ENCODE data around the gene YJEFN3.

Gene YJEFN3

DNA sequence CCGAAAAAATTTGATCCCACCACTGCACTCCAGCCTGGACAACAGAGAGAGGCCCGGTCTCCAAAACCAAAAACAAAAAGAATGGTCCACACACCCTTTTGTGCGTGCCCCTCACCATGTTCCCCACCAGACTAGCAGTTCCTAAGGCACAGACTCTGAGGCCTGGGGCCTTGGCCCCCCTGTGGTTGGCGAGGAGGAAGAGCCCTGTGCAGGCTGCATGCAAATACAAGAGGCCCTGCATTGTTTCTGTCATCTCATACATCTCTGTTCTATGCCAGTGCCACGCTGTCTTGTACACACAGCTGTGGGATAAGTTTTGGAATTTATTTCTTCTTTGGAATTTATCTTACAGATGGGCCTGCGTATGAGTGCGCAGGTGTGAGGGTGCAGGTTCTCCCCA is 4.7 kb upstream of the YJEFN3 start:
- no peak for DNase-seq

DNA sequence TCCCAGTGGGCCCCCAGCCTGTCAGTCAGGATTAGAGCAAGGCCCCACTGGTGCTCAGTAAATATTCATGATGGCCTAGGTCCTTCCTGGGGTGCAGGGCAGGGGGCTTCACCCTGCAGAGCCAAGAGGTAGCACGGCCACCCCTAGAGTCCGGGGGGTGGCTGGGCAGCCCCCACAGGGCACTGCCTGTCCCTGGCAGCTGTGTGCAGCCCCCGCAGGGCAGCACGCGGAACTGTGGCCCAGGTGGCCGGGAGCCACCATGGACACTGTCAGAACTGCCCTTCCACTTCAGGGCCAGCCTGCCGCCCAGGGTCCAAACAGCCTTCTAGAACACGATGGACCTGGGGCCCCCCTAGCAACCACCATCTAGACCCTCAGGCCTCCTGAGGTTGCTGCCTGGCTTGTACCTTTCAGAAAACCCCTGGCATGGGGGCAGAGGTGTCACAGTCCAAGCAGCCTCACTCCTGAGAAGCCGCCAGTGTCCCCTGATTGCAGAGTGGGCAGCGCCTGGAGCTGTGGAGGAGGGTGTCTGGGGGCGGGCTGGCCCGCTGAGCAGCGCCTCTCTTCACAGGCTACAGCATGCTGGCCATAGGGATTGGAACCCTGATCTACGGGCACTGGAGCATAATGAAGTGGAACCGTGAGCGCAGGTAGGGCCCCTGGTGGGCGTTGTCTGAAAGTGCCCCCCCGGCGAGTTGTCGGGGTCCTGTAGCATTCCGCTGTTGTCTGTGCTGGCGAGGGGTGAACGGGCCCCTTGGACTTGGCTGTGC is 2.9 kb upstream of the YJEFN3 start:
- DNase-seq = no peak

DNA sequence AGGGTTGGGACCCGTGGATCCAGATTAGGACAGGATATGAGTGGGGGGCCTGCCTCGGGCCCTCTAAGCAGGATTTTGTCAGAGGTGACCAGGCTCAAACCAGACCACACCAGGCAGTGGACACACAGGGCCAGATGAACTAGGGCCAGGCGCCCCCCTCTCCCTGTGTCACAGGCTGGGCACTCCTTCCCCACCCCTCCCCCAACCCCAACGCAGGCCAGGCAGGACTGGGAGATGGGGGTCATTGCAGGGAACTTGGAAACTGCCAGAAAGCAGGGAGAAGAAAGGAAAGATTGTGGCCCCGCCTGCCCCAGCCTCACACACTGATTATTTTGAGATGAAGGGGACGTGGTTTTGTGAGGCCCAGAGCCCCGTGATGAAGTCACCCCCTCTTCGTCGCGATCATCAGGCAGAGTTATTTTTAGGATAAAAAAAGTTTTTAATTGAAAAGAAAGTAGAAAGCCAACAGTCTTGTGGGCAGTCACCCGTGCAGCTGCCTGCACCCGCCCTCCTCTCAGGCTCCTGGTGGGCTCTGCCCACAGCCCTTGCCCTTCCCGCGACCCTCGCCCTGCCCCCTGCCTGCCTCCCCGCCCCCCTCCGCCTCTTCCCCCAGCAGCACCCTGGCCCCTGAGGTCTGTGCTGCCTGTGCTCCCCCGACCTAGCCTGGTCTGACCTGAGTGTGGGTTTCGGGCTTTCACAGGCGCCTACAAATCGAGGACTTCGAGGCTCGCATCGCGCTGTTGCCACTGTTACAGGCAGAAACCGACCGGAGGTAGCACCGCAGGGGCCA is 1.9 kb upstream of the YJEFN3 start:
- DNase-seq = no peak

DNA sequence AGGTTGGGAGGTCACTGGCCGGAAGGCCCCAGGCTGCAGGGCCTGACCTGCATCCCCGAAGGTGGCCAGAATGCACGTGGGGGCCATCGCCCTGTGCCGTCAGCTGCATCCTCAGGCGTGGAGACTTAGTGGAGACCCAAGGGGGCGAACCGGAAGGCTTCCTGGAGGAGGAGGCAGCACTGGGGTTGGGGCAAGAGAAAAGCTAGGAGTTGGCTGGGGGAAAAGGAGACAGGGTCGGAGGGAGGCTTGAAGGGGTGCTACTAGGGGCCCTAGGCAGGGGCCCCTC is 1.4 kb upstream of the YJEFN3 start:
- no peak for DNase-seq

DNA sequence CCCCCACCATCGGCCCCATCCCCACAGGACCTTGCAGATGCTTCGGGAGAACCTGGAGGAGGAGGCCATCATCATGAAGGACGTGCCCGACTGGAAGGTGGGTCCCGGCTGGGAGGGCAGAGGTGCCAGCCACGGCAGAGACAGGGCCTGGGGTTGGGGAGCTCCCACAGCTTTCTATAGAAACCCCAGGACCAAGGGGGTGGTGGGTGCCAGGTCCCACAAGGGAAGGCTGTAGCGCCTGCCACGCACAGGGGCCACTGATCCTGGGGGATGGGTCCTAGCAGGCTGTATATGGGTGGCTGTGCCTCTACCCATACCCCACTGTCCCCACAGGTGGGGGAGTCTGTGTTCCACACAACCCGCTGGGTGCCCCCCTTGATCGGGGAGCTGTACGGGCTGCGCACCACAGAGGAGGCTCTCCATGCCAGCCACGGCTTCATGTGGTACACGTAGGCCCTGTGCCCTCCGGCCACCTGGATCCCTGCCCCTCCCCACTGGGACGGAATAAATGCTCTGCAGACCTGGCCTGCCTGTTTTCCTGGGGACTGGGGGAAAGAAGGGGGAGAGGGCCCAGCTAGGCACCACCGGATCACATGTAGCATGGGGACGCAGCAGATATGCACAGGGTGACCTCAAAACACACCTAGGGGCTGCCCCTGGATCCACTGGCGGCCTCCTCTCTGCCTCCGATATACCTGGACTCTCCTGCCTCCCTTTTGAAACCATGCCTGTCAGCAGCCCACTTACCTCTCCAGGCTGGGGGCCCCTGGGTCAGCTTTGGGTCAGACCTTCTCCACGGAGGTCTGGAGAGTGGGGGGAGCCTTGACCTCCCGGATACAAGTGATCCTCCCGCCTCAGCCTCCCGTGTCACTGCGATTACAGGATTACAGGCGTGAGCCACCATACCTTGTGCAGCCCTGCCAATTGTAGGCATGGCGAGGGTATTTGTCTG is 761 bp upstream of the YJEFN3 start:
- no peak for DNase-seq

DNA sequence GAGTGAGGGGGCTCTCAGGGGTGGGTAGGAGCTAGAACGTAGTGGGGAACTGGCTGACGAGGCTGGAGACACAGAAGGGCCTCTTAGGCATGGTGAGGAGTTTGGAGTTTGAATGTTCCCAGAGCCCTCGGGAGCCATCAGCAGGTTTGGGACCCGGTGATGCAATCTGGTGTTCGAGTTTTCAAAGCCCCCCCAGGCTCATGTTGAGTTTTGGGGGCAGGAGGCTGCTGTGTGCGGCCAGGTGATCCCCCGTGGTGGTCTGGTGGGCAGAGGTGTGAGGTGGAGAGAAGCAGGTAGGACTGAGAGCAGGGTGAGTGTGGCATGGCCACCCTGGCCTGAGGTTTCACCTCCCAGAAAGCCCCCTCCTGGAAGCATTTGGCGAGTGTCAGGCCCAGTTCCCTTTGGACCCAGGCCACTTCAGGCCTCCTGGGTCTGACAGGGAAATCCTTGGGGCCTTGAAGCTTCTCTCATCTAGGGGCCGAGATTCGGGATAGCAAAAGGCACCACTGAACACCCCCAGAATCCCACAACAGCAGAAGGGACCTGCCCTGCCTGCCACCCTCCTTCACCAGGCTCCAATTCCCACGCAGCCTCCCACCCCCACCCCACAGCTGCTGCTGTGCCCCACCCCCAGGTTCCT is 1.2 kb downstream of the YJEFN3 start:
- DNase-seq = no peak

DNA sequence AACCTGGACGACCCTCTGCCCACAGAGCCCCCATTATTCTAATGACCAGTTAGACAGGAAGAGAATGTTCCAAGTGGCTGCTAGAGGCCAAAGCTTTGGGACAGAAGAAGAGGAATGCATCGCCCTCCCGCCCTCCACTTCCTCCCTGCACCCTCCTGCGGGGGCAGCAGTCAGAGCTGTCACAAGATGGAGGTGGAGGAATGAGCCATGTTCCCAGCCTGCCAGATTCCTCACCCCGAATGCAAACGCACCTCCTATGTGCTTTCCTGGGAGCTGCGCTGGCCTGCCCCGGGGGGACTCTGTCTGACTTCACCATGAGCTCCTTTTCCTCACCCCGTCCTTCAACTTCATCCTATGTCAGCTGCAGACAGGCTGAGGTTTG is 1.7 kb downstream of the YJEFN3 start:
- no peak for DNase-seq

DNA sequence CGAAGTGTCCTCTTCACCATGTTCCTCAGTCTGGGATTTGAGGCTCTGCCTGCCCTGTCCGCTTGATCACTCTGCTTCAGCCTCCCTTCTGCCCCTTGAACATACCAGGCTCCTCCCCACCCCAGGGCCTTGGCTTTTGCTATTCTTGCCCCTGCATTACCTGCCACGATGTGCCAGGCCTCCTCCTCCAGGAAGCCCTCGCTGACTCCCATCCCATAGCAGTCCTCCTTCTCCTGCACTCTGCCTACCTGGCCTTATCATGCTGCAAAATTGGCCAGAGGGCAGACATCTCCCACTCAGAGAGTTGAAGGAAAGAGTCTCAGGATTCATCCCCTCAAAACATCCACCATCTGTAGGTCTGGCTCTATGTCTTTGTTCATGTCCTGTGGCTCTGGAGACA is 2.2 kb downstream of the YJEFN3 start:
- no peak for DNase-seq

DNA sequence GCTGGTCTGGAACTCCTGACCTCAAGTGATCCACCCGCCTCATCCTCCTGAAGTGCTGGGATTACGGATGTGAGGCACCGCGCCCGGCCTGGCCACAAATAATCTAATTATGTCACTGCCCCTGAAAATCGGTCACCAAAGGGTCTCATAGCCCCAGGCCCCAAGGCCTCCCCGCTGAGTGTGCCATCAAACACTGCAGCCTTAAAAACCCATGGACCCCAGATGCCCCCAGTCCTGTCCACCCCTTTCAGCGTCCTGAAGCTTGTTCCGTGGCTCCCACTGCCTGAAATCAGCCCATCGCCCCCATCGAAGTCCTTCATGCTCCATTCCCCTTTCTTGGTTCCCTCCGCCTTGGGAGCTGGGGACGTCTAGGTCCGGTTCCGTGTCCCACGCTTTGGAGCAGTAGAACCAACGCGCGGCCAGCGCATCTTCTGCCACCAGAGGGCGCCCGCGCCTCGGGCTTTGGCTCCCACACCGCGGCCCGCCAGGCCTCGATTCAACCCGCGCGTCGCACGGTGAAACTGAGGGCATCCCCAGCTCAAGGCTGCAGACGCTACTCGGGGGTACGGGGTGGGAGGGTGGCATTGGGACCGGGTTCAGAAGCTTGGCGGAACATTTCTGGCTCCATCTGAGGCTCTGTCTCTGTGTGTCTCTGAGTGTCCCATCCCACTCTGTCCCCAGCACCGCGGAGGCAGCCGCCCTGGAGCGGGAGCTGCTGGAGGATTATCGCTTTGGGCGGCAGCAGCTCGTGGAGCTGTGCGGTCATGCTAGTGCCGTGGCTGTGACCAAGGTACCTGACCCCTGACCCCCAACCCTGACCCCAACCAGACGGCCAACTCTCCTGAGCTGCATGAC is 3.5 kb downstream of the YJEFN3 start:
- DNase-seq = peak; percentile 54

DNA sequence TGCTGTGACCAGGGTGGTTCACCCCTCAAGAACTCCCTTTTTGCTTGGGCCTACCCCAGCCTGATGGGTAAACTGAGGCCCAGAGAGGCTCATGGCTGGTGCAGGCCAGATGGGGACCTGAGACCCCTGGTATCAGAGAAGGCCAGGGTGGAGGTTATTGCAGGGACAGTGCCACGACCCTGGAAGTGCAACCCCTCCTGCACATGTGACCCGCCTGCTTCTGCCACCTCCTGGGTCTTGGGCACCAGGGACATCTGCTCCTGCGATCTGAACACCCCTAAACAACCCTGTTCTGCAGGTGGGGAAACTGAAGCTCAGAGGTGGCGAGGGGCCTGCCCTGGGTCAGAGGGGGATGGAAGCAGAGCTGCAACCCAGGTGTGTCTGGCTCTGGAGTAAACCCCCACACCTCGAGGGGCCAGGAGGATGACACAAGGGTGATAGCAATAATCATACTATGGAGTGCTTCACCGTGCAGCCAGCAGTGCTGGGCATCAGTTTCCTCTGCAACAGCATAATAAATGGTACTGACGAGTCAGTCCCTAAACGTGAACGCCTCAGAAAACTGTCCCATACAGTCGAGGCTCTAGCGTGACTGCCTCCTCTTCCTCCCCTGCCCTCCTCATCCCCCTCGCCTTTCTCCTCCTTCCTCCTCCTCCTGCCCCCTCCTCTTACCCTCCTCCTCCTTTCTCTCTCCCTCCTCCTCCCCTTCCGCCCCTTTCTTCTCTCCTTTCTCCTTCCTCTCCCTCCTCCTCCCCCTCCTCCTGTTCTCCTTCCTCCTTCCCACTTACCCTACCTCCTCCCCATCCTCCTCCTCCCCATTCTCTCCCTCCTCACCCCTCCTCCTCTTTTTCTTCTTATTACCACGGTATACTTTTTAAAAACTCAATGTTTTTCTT is 4.3 kb downstream of the YJEFN3 start:
- no peak for DNase-seq

DNA sequence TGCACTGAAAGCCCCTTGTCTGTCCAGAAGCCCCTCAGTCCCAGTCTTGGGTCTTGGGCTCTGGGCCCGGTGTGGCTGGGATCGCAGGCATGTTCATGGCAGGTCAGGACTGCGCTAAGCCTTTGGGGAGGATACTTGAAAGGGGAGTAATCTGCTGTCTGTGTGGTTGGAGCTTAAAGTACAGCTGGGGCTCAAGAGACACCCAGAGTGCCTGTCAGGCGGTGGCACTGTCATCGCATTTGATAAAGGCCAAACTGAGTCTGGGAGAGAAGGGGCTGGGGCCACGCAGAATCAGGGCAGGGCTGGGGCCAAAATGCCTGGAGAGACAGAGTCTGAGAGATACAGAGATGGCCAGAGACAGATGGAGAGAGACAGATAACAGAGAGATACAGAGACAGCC is 5.1 kb downstream of the YJEFN3 start:
- no peak for DNase-seq

DNA sequence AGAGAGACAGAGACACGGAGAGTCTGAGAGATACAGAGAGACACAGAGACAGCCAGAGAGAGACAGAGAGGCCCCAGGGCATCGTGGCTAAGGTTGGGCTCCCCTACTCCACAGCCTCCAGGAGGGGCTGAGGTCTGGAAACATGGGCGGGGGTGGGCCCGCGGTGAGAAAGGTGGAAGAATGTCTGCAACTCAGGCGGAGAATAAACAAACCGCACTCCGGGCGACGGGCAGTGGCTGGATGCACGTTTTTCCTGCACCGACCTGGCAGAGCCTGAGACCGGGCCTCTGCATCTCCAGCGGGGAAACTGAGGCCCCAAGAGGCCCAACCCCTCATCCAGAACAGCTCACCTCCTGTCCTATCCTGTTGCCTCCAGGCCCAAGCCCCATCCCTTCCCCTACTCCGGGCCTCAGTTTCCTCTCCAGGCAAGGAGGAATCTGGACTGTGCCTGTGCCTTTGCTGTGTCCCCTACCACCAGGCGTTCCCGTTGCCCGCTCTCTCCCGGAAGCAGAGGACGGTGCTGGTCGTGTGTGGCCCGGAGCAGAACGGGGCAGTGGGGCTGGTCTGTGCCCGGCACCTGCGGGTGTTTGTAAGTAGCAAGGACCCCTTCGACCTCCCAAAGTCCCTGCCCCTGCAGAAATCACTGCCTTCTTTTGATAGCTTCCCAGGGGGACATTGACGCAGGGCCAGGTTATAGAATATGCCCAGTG is 6.0 kb downstream of the YJEFN3 start:
- DNase-seq = no peak

DNA sequence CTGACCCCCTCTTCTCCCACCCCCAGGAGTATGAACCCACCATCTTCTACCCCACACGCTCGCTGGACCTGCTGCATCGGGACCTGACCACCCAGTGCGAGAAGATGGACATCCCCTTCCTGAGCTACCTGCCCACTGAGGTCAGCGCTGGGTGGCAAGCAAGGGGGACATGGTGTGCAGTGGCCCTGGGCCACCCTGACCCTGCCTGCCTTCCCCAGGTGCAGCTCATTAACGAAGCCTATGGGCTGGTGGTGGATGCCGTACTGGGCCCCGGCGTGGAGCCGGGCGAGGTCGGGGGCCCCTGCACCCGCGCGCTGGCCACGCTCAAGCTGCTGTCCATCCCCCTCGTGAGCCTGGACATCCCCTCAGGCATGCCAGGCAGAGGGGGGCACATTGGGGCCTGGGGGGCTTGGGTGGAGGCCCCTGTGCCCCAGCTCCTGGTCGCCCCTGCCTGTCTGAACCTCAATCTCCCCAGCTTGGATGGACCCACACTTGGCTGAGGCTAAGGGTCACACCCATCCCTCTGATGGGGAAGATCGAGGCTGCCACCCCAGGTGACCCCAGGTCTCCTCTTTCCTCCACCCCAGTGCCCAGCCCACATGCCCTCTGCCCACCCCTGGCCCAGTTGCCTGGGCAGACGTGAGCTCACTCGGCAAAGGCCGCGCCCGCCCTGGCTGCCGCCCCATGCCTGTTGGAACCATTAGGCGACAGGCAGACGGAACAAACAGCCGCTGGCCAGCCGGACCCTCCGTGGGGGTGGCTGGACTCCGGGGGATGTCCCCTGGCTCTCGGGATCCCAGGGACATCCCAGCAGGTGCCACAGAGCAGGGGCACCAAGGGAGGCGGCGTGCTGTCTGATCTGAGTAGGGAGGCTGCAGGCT is 6.8 kb downstream of the YJEFN3 start:
- no peak for DNase-seq

DNA sequence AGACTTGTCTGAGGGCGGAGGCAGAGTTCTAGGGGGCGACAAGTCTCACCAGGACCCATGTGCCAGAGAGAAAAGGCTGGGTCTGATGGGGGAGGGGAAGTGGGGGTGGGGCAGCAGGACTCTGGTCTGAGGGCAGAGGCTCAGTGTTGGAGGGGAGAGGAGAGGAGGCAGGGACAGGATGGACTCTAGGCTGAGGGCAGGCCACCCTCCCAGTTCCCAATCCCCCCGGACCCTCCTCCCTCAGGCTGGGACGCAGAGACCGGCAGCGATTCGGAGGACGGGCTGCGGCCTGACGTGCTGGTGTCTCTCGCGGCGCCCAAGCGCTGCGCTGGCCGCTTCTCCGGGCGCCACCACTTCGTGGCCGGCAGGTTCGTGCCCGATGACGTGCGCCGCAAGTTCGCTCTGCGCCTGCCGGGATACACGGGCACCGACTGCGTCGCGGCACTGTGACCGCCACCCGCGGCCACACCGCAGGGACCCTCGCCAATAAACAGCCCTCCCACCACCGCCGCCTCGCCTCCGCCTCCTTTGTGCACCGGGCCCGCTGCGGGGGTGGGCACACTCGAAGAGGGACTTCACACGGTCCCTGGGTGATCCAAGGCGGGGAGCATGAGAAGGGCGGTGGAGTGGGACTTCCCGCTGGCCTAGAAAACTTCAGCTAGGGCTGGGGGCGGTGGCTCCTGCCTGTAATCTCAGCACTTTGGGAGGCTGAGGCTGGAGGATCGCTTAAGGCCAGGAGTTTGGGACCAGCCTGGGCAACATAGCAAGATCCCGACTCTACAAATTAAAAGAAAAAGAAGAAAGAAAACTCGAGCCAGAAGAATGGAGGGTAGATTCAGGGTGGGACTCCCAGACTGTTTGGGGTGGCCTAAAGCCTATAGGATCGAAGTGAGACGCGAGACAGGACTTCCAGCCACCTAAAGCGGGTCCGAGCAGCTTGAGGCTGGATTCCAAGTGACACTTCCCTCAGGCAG is 8.7 kb downstream of the YJEFN3 start:
- no peak for DNase-seq

DNA sequence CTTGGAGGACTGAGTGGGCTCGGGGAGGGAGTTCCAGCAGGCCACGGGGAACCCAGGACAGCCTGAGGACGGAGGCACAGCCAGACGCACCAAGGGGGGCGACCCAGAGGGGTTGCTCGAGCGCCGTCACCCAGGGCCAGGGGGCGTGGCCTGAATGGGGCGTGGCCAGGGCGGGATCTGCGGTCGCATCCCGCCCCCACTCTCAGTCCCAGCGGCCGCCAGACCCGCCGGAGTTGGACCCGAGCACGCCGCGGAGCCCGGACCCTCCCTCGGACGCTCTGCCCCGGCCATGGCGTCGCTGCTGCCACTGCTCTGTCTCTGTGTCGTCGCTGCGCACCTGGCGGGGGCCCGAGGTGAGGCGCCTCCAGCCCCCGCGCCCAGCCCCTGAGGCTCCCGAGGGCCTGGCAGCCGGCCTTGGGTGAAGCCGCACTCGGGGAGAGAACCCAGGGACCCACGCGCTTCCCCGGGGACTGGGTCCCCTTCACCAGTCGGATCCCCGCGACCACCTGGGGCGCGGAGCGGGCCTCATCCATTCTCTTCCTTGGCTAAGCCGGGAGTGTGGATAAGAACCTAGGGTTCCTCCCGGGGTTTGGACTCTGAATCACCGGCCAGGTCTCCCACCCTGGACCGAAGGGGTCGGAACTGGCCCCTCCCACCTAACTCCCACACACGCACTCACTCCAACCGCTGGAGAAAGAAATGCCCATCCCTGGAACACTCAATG is 9.5 kb downstream of the YJEFN3 start, which contains the start of gene CILP2:
TSS of gene CILP2 (plus strand) at position 205 of the 724 bp plus-strand sequence. CDS start at position 290, 85 bp downstream.
- no peak for DNase-seq

DNA sequence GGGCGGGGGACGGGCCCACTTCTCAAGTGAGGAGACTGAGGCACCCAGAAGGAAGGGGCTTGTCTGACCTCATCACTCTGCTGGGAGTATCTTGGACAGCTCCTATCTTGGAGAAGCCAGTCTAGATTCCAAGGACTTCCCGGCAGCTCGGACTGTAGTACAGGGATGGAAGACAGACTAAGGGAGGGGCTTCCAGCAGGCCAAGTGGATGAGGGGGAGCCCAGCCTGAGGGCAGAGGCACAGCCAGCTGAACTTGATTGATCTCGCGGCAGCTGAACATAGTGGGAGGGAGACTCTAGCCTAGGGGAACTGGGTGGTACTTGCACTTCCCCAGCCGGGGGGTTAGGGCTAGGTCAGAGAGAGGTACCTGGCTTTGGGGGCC is 10.1 kb downstream of the YJEFN3 start:
- DNase-seq = no peak

DNA sequence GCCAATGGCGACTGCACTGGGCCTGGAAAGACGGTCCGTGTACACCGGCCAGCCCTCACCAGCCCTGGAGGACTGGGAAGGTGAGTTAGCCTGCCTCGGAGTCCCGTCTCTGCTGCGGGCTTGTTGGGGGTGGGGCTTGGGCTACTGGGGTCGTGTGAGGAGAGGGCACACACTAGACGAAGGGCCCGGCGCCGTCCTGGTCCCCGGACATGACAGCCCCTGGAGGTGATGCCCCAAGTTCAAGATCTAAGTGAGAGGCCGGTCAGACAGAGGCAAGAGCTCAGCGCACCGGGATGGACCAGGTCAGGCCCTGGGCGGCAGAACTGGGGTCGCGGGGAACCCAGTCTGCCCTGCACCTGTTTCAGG is 11.0 kb downstream of the YJEFN3 start:
- no peak for DNase-seq

Data from NCI-H510A (cell line).